NCI-H1092 (cell line): ENCODE results near the gene GRHL1.

ENCODE experiments used
- DNase-seq: peaks from one replicate; lab custom pipeline; 2025; lab: John Stamatoyannopoulos, UW

GRHL1 gene

GRCh38 chr2:9972621-9973479 is 21.4 kb downstream of the GRHL1 start:
- DNase-seq = no peak

GRCh38 chr2:9973690-9974089 is 22.2 kb downstream of the GRHL1 start:
- DNase-seq = no peak

GRCh38 chr2:9974343-9974742 is 22.9 kb downstream of the GRHL1 start:
- DNase-seq = no peak

GRCh38 chr2:9975328-9975727 is 23.8 kb downstream of the GRHL1 start:
- no peak for DNase-seq

- no peak for DNase-seq
Measured at GRCh38 chr2:9975805-9976447, 24.4 kb downstream of the GRHL1 start.

GRCh38 chr2:9979977-9980376 is 28.5 kb downstream of the GRHL1 start:
- no peak for DNase-seq

GRCh38 chr2:9980520-9980919 is 29.0 kb downstream of the GRHL1 start:
- no peak for DNase-seq

GRCh38 chr2:9981655-9982054 is 30.2 kb downstream of the GRHL1 start:
- DNase-seq = no peak

- no peak for DNase-seq
Measured at GRCh38 chr2:9982248-9982647, 30.8 kb downstream of the GRHL1 start.

- no peak for DNase-seq
Measured at GRCh38 chr2:9982891-9983290, 31.4 kb downstream of the GRHL1 start.

GRCh38 chr2:9983401-9984216 is 32.1 kb downstream of the GRHL1 start:
- no peak for DNase-seq

GRCh38 chr2:9984217-9984739 is 32.8 kb downstream of the GRHL1 start:
- DNase-seq = no peak

- no peak for DNase-seq
Measured at GRCh38 chr2:9984871-9985480, 33.5 kb downstream of the GRHL1 start.

- no peak for DNase-seq
Measured at GRCh38 chr2:9985531-9986328, 34.2 kb downstream of the GRHL1 start.

- no peak for DNase-seq
Measured at GRCh38 chr2:9988320-9988719, 36.8 kb downstream of the GRHL1 start.

- DNase-seq = no peak
Measured at GRCh38 chr2:9990736-9991135, 39.2 kb downstream of the GRHL1 start.

- DNase-seq = no peak
Measured at GRCh38 chr2:9991221-9991620, 39.7 kb downstream of the GRHL1 start.

GRCh38 chr2:9991829-9992273 is 40.4 kb downstream of the GRHL1 start:
- DNase-seq = no peak

- no peak for DNase-seq
Measured at GRCh38 chr2:9992427-9993187, 41.1 kb downstream of the GRHL1 start.

GRCh38 chr2:9993488-9994165 is 42.1 kb downstream of the GRHL1 start:
- DNase-seq = no peak
